ENCODE data around the gene GPHB5.
A peak's percentile ranks its signal among the peaks of the same experiment; 100 is the strongest.

Gene GPHB5

GRCh38 chr14:63345826-63346225 lies 27.1 kb upstream of the GPHB5 start:
- Histone ChIP-seq H3K27me3 (ENCODE audit: insufficient read depth, poor library complexity, severe bottlenecking) (no peaks in the 10 kb centered on the region), H3K4me1 (ENCODE audit: insufficient read depth, poor library complexity, severe bottlenecking) (peaks cover 15% of the 10 kb centered on the region), H3K9me3 (ENCODE audit: severe bottlenecking) (no peaks in the 10 kb centered on the region), H3K4me3 (ENCODE audit: severe bottlenecking) (no peak overlapping the region), H3K36me3 (ENCODE audit: low read depth) (no peaks in the 10 kb centered on the region), H3K27ac (ENCODE audit: poor library complexity, severe bottlenecking) (no peak overlapping the region)
- ATAC-seq (ENCODE audit: low read depth) (no peak), DNase-seq (ENCODE audit: low spot score) (no peak)
- TF ChIP-seq, protein P1, sequence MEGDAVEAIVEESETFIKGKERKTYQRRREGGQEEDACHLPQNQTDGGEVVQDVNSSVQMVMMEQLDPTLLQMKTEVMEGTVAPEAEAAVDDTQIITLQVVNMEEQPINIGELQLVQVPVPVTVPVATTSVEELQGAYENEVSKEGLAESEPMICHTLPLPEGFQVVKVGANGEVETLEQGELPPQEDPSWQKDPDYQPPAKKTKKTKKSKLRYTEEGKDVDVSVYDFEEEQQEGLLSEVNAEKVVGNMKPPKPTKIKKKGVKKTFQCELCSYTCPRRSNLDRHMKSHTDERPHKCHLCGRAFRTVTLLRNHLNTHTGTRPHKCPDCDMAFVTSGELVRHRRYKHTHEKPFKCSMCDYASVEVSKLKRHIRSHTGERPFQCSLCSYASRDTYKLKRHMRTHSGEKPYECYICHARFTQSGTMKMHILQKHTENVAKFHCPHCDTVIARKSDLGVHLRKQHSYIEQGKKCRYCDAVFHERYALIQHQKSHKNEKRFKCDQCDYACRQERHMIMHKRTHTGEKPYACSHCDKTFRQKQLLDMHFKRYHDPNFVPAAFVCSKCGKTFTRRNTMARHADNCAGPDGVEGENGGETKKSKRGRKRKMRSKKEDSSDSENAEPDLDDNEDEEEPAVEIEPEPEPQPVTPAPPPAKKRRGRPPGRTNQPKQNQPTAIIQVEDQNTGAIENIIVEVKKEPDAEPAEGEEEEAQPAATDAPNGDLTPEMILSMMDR (IDR thresholded peaks at IDR 0.05; ENCODE audit: poor library complexity, severe bottlenecking): no peak

DNA sequence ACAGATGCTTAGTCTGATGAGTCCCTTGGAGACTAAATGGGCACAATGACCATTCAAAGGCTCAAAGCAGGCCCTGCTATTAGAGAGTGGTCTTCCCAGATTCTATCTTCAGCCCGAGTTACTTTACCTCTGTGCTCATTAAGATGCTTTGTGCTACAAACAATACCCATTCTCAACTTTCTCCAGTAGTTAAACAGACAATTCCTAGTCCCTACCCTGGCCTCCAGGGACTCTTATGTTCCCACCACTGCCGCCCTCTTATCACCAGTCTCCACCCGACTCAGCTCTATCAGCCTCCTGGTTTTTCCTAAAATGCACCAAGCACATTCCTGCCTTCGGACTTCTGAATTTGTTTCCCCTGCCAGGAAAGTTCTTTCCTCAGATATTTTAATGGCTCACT lies 25.6 kb upstream of the GPHB5 start:
- H3K27me3 ChIP-seq (ENCODE audit: insufficient read depth, poor library complexity, severe bottlenecking): no peaks in the 10 kb centered on the region
- no peaks in the 10 kb centered on the region for H3K36me3 ChIP-seq (ENCODE audit: low read depth)
- TF ChIP-seq, protein P1 (IDR thresholded peaks at IDR 0.05; ENCODE audit: poor library complexity, severe bottlenecking): no peak
- DNase-seq (ENCODE audit: low spot score) (no peak), ATAC-seq (ENCODE audit: low read depth) (no peak)
- H3K4me3 ChIP-seq (ENCODE audit: severe bottlenecking): no peak overlapping the region
- no peaks in the 10 kb centered on the region for H3K9me3 ChIP-seq (ENCODE audit: severe bottlenecking)
- H3K27ac ChIP-seq (ENCODE audit: poor library complexity, severe bottlenecking): no peak overlapping the region
- peaks cover 15% of the 10 kb centered on the region for H3K4me1 ChIP-seq (ENCODE audit: insufficient read depth, poor library complexity, severe bottlenecking)

DNA sequence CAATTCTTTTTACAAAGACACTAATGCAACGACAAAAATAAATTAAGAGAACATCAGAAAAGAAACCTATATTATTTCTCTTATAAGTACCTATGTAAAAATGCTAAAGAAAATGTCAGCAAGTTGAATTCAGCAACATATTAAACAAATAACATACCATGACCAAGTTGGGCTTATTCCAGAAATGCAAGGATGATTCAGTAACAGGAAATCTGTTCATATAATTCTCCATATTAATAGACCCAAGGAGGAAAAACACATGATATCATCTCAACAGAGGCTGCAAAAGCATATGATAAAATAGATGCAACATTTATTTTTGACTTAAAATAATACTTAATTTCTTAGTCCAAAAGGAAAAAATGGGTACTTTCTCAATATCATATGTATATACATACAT lies 25.1 kb upstream of the GPHB5 start:
- no peak for DNase-seq (ENCODE audit: low spot score)
- H3K4me1 ChIP-seq (ENCODE audit: insufficient read depth, poor library complexity, severe bottlenecking): peaks cover 15% of the 10 kb centered on the region
- no peaks in the 10 kb centered on the region for H3K36me3 ChIP-seq (ENCODE audit: low read depth)
- peak; percentile 74 for ATAC-seq (ENCODE audit: low read depth)
- TF ChIP-seq, protein P1 (IDR thresholded peaks at IDR 0.05; ENCODE audit: poor library complexity, severe bottlenecking): no peak
- no peaks in the 10 kb centered on the region for H3K27me3 ChIP-seq (ENCODE audit: insufficient read depth, poor library complexity, severe bottlenecking)
- no peak overlapping the region for H3K27ac ChIP-seq (ENCODE audit: poor library complexity, severe bottlenecking)
- H3K9me3 ChIP-seq (ENCODE audit: severe bottlenecking): no peaks in the 10 kb centered on the region
- H3K4me3 ChIP-seq (ENCODE audit: severe bottlenecking): no peak overlapping the region

GRCh38 chr14:63342371-63342770 lies 23.6 kb upstream of the GPHB5 start:
- H3K27me3 ChIP-seq (ENCODE audit: insufficient read depth, poor library complexity, severe bottlenecking): no peaks in the 10 kb centered on the region
- DNase-seq (ENCODE audit: low spot score) (no peak), ATAC-seq (ENCODE audit: low read depth) (peak; percentile 49; the same call in 2 of the 3 replicates)
- TF ChIP-seq, protein P1 (IDR thresholded peaks at IDR 0.05; ENCODE audit: poor library complexity, severe bottlenecking): no peak
- no peaks in the 10 kb centered on the region for H3K9me3 ChIP-seq (ENCODE audit: severe bottlenecking)
- H3K27ac ChIP-seq (ENCODE audit: poor library complexity, severe bottlenecking): no peak overlapping the region
- no peak overlapping the region for H3K4me3 ChIP-seq (ENCODE audit: severe bottlenecking)
- H3K36me3 ChIP-seq (ENCODE audit: low read depth): no peaks in the 10 kb centered on the region
- H3K4me1 ChIP-seq (ENCODE audit: insufficient read depth, poor library complexity, severe bottlenecking): peaks cover 15% of the 10 kb centered on the region

GRCh38 chr14:63328787-63329737 lies 10.3 kb upstream of the GPHB5 start:
- Histone ChIP-seq H3K36me3 (ENCODE audit: low read depth) (no peaks in the 10 kb centered on the region), H3K9me3 (ENCODE audit: severe bottlenecking) (no peaks in the 10 kb centered on the region), H3K27ac (ENCODE audit: poor library complexity, severe bottlenecking) (no peak overlapping the region), H3K27me3 (ENCODE audit: insufficient read depth, poor library complexity, severe bottlenecking) (no peaks in the 10 kb centered on the region), H3K4me3 (ENCODE audit: severe bottlenecking) (no peak overlapping the region), H3K4me1 (ENCODE audit: insufficient read depth, poor library complexity, severe bottlenecking) (no peaks in the 10 kb centered on the region)
- ATAC-seq (ENCODE audit: low read depth) (no peak), DNase-seq (ENCODE audit: low spot score) (no peak)
- TF ChIP-seq, protein P1 (IDR thresholded peaks at IDR 0.05; ENCODE audit: poor library complexity, severe bottlenecking): no peak
